Measurements from ENCODE around the gene SLC25A21.
"Not testable (repeated sequence)": the region's sequence is repeated elsewhere in the genome, so short reads cannot be mapped to it uniquely, and the experiment has no call there.

The SLC25A21 gene

DNA sequence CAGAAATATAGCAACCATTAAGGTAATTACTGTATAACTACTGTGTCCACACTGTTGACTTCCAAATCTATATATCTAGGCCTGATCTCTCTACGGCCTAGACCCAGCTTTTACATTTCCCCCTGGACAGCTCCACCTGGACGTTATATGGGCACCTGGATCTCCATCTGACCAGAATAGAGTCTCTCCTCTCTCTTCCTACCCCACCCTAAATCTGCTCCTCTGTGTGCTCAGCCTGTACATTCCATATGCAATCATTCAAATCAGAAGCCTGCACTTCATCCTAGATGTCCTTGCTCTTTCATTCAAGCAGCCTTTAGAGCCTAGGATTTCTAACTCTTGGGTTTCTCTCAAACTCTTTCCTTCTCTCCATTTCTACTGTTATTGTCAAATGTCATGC, 255.7 kb downstream of the SLC25A21 start:
- H3K4me1 ChIP-seq (ENCODE audit: insufficient read depth, low read length) = no peaks in the 10 kb centered on the region
- no peaks in the 10 kb centered on the region for H3K9me3 ChIP-seq (ENCODE audit: insufficient read depth, low read depth, low read length)
- no peaks in the 10 kb centered on the region for H3K27me3 ChIP-seq (ENCODE audit: insufficient read depth, low read length)
- H3K27ac ChIP-seq (ENCODE audit: low read length) = no peak overlapping the region
- no peak overlapping the region for H3K9ac ChIP-seq (ENCODE audit: low read depth, low read length)
- H3K36me3 ChIP-seq (ENCODE audit: insufficient read depth, low read depth, low read length) = no peaks in the 10 kb centered on the region
- no peak overlapping the region for H3K4me3 ChIP-seq (ENCODE audit: low read length)

DNA sequence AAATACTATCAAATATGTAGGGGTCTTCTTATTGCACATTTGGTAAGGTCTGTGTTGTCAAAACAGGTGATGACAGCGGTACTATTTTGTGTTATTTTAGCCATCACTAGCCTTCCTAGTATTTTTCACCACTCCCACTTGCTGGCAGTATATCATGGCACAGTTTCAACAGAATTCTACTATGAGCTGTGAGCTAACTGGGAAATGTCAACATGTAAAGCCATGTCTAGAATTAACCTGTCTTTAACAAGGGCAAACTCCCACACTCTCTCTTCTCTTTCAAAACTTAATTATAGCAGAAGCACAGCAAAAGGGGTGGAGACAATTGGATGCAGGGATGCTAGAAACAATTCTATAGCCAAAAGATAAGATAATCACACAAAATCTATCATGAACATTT, 257.3 kb downstream of the SLC25A21 start:
- Histone ChIP-seq H3K4me1 (ENCODE audit: insufficient read depth, low read length) (no peaks in the 10 kb centered on the region), H3K36me3 (ENCODE audit: insufficient read depth, low read depth, low read length) (no peaks in the 10 kb centered on the region), H3K4me3 (ENCODE audit: low read length) (no peak overlapping the region), H3K9ac (ENCODE audit: low read depth, low read length) (no peak overlapping the region), H3K27ac (ENCODE audit: low read length) (no peak overlapping the region), H3K27me3 (ENCODE audit: insufficient read depth, low read length) (no peaks in the 10 kb centered on the region), H3K9me3 (ENCODE audit: insufficient read depth, low read depth, low read length) (no peaks in the 10 kb centered on the region)

- Histone ChIP-seq H3K9me3 (ENCODE audit: insufficient read depth, low read depth, low read length) (no peaks in the 10 kb centered on the region), H3K4me1 (ENCODE audit: insufficient read depth, low read length) (no peaks in the 10 kb centered on the region), H3K9ac (ENCODE audit: low read depth, low read length) (no peak overlapping the region), H3K36me3 (ENCODE audit: insufficient read depth, low read depth, low read length) (no peaks in the 10 kb centered on the region), H3K27ac (ENCODE audit: low read length) (no peak overlapping the region), H3K27me3 (ENCODE audit: insufficient read depth, low read length) (no peaks in the 10 kb centered on the region), H3K4me3 (ENCODE audit: low read length) (no peak overlapping the region)
Measured at GRCh38 chr14:36910578-36910977, 261.8 kb downstream of the SLC25A21 start.

- Histone ChIP-seq H3K36me3 (ENCODE audit: insufficient read depth, low read depth, low read length) (no peaks in the 10 kb centered on the region), H3K27ac (ENCODE audit: low read length) (no peak overlapping the region), H3K27me3 (ENCODE audit: insufficient read depth, low read length) (no peaks in the 10 kb centered on the region), H3K9ac (ENCODE audit: low read depth, low read length) (no peak overlapping the region), H3K4me1 (ENCODE audit: insufficient read depth, low read length) (no peaks in the 10 kb centered on the region), H3K9me3 (ENCODE audit: insufficient read depth, low read depth, low read length) (no peaks in the 10 kb centered on the region), H3K4me3 (ENCODE audit: low read length) (no peak overlapping the region)
Measured at GRCh38 chr14:36905272-36905888, 267.0 kb downstream of the SLC25A21 start.

- no peak overlapping the region for H3K4me3 ChIP-seq (ENCODE audit: low read length)
- H3K27me3 ChIP-seq (ENCODE audit: insufficient read depth, low read length) = no peaks in the 10 kb centered on the region
- no peak overlapping the region for H3K9ac ChIP-seq (ENCODE audit: low read depth, low read length)
- H3K9me3 ChIP-seq (ENCODE audit: insufficient read depth, low read depth, low read length) = peaks cover 6% of the 10 kb centered on the region; the same call in 1 of the 2 replicates
- no peak overlapping the region for H3K27ac ChIP-seq (ENCODE audit: low read length)
- H3K4me1 ChIP-seq (ENCODE audit: insufficient read depth, low read length) = no peaks in the 10 kb centered on the region
- H3K36me3 ChIP-seq (ENCODE audit: insufficient read depth, low read depth, low read length) = no peaks in the 10 kb centered on the region
Measured at GRCh38 chr14:36901861-36902260, 270.5 kb downstream of the SLC25A21 start.

GRCh38 chr14:36900846-36901245, 271.6 kb downstream of the SLC25A21 start:
- Histone ChIP-seq H3K27ac (ENCODE audit: low read length) (no peak overlapping the region), H3K4me1 (ENCODE audit: insufficient read depth, low read length) (no peaks in the 10 kb centered on the region), H3K9ac (ENCODE audit: low read depth, low read length) (no peak overlapping the region), H3K4me3 (ENCODE audit: low read length) (no peak overlapping the region), H3K27me3 (ENCODE audit: insufficient read depth, low read length) (no peaks in the 10 kb centered on the region), H3K9me3 (ENCODE audit: insufficient read depth, low read depth, low read length) (peaks cover 6% of the 10 kb centered on the region; the same call in 1 of the 2 replicates), H3K36me3 (ENCODE audit: insufficient read depth, low read depth, low read length) (no peaks in the 10 kb centered on the region)

DNA sequence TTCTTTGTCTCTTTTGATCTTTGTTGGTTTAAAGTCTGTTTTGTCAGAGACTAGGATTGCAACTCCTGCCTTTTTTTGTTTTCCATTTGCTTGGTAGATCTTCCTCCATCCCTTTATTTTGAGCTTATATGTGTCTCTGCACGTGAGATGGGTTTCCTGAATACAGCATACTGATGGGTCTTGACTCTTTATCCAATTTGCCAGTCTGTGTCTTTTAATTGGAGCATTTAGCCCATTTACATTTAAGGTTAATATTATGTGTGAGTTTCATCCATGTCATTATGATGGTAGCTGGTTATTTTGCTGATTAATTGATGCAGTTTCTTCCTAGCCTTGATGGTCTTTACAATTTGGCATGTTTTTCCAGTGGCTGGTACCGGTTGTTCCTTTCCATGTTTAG, 276.1 kb downstream of the SLC25A21 start:
- not testable (repeated sequence) for H3K27ac ChIP-seq (ENCODE audit: low read length); H3K36me3 ChIP-seq (ENCODE audit: insufficient read depth, low read depth, low read length); H3K4me3 ChIP-seq (ENCODE audit: low read length); H3K9ac ChIP-seq (ENCODE audit: low read depth, low read length); H3K9me3 ChIP-seq (ENCODE audit: insufficient read depth, low read depth, low read length); H3K27me3 ChIP-seq (ENCODE audit: insufficient read depth, low read length); H3K4me1 ChIP-seq (ENCODE audit: insufficient read depth, low read length)

- H3K36me3 ChIP-seq (ENCODE audit: insufficient read depth, low read depth, low read length) = no peaks in the 10 kb centered on the region
Measured at GRCh38 chr14:36884049-36884448, 288.4 kb downstream of the SLC25A21 start.

GRCh38 chr14:36880276-36880675, 292.1 kb downstream of the SLC25A21 start:
- no peak overlapping the region for H3K27ac ChIP-seq (ENCODE audit: low read length)

More at GRCh38 chr14:36884049-36884448, 288.4 kb downstream of the SLC25A21 start:
- Histone ChIP-seq H3K4me3 (ENCODE audit: low read length) (no peak overlapping the region), H3K27me3 (ENCODE audit: insufficient read depth, low read length) (no peaks in the 10 kb centered on the region), H3K9ac (ENCODE audit: low read depth, low read length) (no peak overlapping the region), H3K27ac (ENCODE audit: low read length) (no peak overlapping the region), H3K9me3 (ENCODE audit: insufficient read depth, low read depth, low read length) (peaks cover 4% of the 10 kb centered on the region; the same call in 1 of the 2 replicates), H3K4me1 (ENCODE audit: insufficient read depth, low read length) (no peaks in the 10 kb centered on the region)

DNA sequence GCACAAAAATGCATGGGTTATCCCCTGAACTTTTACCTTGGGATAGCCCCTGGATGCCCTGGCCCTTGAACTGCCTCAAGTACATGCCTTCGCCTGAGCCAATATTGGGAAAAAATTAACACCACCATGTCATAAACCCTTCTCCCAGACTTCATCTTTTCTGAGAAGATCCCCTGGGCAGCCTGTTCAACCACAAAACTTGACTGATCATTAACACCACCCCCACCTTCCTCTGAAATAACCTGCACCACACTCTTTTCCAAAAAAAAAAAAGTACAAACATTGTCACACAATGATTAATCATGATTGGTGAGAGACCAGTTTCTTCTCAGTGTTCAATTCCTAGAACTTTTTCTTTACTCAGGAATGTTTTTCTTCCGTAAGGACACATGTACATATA, 292.8 kb downstream of the SLC25A21 start:
- Histone ChIP-seq H3K27me3 (ENCODE audit: insufficient read depth, low read length) (no peaks in the 10 kb centered on the region), H3K4me1 (ENCODE audit: insufficient read depth, low read length) (no peaks in the 10 kb centered on the region), H3K9ac (ENCODE audit: low read depth, low read length) (no peak overlapping the region), H3K36me3 (ENCODE audit: insufficient read depth, low read depth, low read length) (no peaks in the 10 kb centered on the region), H3K9me3 (ENCODE audit: insufficient read depth, low read depth, low read length) (peaks cover 4% of the 10 kb centered on the region; the same call in 1 of the 2 replicates), H3K4me3 (ENCODE audit: low read length) (no peak overlapping the region), H3K27ac (ENCODE audit: low read length) (no peak overlapping the region)

More at GRCh38 chr14:36880276-36880675, 292.1 kb downstream of the SLC25A21 start:
- Histone ChIP-seq H3K4me1 (ENCODE audit: insufficient read depth, low read length) (no peaks in the 10 kb centered on the region), H3K9me3 (ENCODE audit: insufficient read depth, low read depth, low read length) (peaks cover 4% of the 10 kb centered on the region; the same call in 1 of the 2 replicates), H3K4me3 (ENCODE audit: low read length) (no peak overlapping the region), H3K9ac (ENCODE audit: low read depth, low read length) (no peak overlapping the region), H3K27me3 (ENCODE audit: insufficient read depth, low read length) (no peaks in the 10 kb centered on the region), H3K36me3 (ENCODE audit: insufficient read depth, low read depth, low read length) (no peaks in the 10 kb centered on the region)

GRCh38 chr14:36874396-36875138, 297.8 kb downstream of the SLC25A21 start:
- Histone ChIP-seq H3K27ac (ENCODE audit: low read length) (no peak overlapping the region), H3K36me3 (ENCODE audit: insufficient read depth, low read depth, low read length) (no peaks in the 10 kb centered on the region), H3K27me3 (ENCODE audit: insufficient read depth, low read length) (no peaks in the 10 kb centered on the region), H3K9ac (ENCODE audit: low read depth, low read length) (no peak overlapping the region), H3K9me3 (ENCODE audit: insufficient read depth, low read depth, low read length) (no peaks in the 10 kb centered on the region), H3K4me3 (ENCODE audit: low read length) (no peak overlapping the region), H3K4me1 (ENCODE audit: insufficient read depth, low read length) (no peaks in the 10 kb centered on the region)

DNA sequence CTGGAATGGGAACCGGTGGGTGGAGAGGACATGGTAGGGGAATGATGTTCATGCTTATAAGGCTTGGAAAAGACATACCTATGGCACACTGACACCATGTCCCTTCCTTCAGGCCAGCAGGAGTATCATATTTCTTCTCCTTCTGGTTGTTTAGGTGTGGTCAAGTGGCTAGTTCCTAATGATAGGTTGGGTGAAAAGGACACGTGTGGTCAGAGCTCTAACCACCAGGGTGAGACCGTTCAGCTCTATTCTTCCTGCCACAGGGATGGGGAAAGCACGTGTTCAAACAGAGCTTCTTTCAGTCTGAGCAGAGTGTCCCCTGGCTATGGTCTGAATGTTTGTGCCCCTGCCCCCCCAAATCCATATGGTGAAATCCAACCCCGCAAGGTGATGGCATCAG, 301.6 kb downstream of the SLC25A21 start:
- Histone ChIP-seq H3K9ac (ENCODE audit: low read depth, low read length) (no peak overlapping the region), H3K4me3 (ENCODE audit: low read length) (no peak overlapping the region), H3K27ac (ENCODE audit: low read length) (no peak overlapping the region), H3K4me1 (ENCODE audit: insufficient read depth, low read length) (no peaks in the 10 kb centered on the region), H3K36me3 (ENCODE audit: insufficient read depth, low read depth, low read length) (no peaks in the 10 kb centered on the region), H3K27me3 (ENCODE audit: insufficient read depth, low read length) (no peaks in the 10 kb centered on the region), H3K9me3 (ENCODE audit: insufficient read depth, low read depth, low read length) (no peaks in the 10 kb centered on the region)

Measured in iPS-20b (cell line).